Measurements from ENCODE around the gene PPARD. TPM values are rescaled to one million over a fixed set of nuclear protein-coding genes. Genes with fewer than 3 reads are reported as not detected.
A peak's percentile ranks its signal among the peaks of the same experiment; 100 is the strongest.

Gene PPARD
- total and polyA plus RNA-seq, 2 of the 13 experiments (the other 11 are each of a cell fraction or from before 2014, with no cell fraction given) = 6.1 to 13.3 TPM

GRCh38 chr6:35342258-35343091 is at the start of gene PPARD (continued):
- TF ChIP-seq TFE3 (CRISPR knock-in tag; IDR thresholded peaks at IDR 0.05) = peak; percentile 65; the same call in 1 of the 2 replicates
- peak; percentile 75 for TF ChIP-seq FOSL2 (CRISPR knock-in tag; IDR thresholded peaks at IDR 0.05)
- TF ChIP-seq DZIP1 (CRISPR knock-in tag; IDR thresholded peaks at IDR 0.05) = peak; percentile 95; the same call in 1 of the 2 replicates
- TF ChIP-seq ZNF446 (CRISPR knock-in tag; IDR thresholded peaks at IDR 0.05) = peak; percentile 68; the same call in 1 of the 2 replicates
- peak; percentile 61 for TF ChIP-seq ZNF777 (CRISPR knock-in tag; IDR thresholded peaks at IDR 0.05)
- TF ChIP-seq ZNF572 (CRISPR knock-in tag; IDR thresholded peaks at IDR 0.05) = no peak
- TF ChIP-seq ZNF354B (CRISPR knock-in tag; IDR thresholded peaks at IDR 0.05) = no peak
- TF ChIP-seq TOPORS (CRISPR knock-in tag; IDR thresholded peaks at IDR 0.05) = peak; percentile 61; the same call in 1 of the 2 replicates
- TF ChIP-seq REPIN1 (CRISPR knock-in tag; IDR thresholded peaks at IDR 0.05; ENCODE audit: borderline replicate concordance, low read depth) = peak; percentile 97; the same call in 1 of the 2 replicates
- TF ChIP-seq, protein P1, sequence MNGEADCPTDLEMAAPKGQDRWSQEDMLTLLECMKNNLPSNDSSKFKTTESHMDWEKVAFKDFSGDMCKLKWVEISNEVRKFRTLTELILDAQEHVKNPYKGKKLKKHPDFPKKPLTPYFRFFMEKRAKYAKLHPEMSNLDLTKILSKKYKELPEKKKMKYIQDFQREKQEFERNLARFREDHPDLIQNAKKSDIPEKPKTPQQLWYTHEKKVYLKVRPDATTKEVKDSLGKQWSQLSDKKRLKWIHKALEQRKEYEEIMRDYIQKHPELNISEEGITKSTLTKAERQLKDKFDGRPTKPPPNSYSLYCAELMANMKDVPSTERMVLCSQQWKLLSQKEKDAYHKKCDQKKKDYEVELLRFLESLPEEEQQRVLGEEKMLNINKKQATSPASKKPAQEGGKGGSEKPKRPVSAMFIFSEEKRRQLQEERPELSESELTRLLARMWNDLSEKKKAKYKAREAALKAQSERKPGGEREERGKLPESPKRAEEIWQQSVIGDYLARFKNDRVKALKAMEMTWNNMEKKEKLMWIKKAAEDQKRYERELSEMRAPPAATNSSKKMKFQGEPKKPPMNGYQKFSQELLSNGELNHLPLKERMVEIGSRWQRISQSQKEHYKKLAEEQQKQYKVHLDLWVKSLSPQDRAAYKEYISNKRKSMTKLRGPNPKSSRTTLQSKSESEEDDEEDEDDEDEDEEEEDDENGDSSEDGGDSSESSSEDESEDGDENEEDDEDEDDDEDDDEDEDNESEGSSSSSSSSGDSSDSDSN (CRISPR knock-in tag; IDR thresholded peaks at IDR 0.05) = peak; percentile 44; the same call in 1 of the 2 replicates
- TF ChIP-seq ZNF292 (CRISPR knock-in tag; IDR thresholded peaks at IDR 0.05; ENCODE audit: borderline replicate concordance, low read depth) = no peak
- TF ChIP-seq, protein P2, sequence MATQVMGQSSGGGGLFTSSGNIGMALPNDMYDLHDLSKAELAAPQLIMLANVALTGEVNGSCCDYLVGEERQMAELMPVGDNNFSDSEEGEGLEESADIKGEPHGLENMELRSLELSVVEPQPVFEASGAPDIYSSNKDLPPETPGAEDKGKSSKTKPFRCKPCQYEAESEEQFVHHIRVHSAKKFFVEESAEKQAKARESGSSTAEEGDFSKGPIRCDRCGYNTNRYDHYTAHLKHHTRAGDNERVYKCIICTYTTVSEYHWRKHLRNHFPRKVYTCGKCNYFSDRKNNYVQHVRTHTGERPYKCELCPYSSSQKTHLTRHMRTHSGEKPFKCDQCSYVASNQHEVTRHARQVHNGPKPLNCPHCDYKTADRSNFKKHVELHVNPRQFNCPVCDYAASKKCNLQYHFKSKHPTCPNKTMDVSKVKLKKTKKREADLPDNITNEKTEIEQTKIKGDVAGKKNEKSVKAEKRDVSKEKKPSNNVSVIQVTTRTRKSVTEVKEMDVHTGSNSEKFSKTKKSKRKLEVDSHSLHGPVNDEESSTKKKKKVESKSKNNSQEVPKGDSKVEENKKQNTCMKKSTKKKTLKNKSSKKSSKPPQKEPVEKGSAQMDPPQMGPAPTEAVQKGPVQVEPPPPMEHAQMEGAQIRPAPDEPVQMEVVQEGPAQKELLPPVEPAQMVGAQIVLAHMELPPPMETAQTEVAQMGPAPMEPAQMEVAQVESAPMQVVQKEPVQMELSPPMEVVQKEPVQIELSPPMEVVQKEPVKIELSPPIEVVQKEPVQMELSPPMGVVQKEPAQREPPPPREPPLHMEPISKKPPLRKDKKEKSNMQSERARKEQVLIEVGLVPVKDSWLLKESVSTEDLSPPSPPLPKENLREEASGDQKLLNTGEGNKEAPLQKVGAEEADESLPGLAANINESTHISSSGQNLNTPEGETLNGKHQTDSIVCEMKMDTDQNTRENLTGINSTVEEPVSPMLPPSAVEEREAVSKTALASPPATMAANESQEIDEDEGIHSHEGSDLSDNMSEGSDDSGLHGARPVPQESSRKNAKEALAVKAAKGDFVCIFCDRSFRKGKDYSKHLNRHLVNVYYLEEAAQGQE (IDR thresholded peaks at IDR 0.05; ENCODE audit: borderline replicate concordance in 1 of 2, low read depth in 1 of 2, low read length in 2 of 2) = peak in 1 of 2 experiments; percentile 15; a peak in 2 of 4 replicates
- TF ChIP-seq ZGPAT (CRISPR knock-in tag; IDR thresholded peaks at IDR 0.05) = peak; percentile 95
- peak; percentile 83 for TF ChIP-seq MXD4 (CRISPR knock-in tag; IDR thresholded peaks at IDR 0.05)
- peak; percentile 47; the same call in 1 of the 2 replicates for TF ChIP-seq ZNF652 (CRISPR knock-in tag; IDR thresholded peaks at IDR 0.05; ENCODE audit: borderline replicate concordance, low read depth)
- TF ChIP-seq RFX1 (IDR thresholded peaks at IDR 0.05) = no peak
- no peak for TF ChIP-seq ZNF878 (CRISPR knock-in tag; IDR thresholded peaks at IDR 0.05)

Measured in HepG2 (cell line).